Duodenal mucosa (tissue), 2 donors: ENCODE measurements around the gene MAPK4.

Experiments
- H3K27ac ChIP-seq: one replicate; pipeline ENCODE4 v1.7.0; 2013; ENCODE audit warnings: low read depth, low read length
- H3K27me3 ChIP-seq, 2 donors: one replicate each; pipeline ENCODE4 v1.7.0; 2013; ENCODE audit warnings: low read length in 2 of 2, control low read depth in 1 of 2; ENCODE audit not compliant: insufficient read depth in 2 of 2, control insufficient read depth in 1 of 2
- H3K36me3 ChIP-seq, 2 donors: one replicate each; pipeline ENCODE4 v1.7.0; 2013; ENCODE audit warnings: low read length in 2 of 2, control low read depth in 1 of 2; ENCODE audit not compliant: insufficient read depth in 2 of 2, control insufficient read depth in 1 of 2
- H3K4me1 ChIP-seq, 2 donors: one replicate each; pipeline ENCODE4 v1.7.0; 2013; ENCODE audit warnings: low read length in 2 of 2, control low read depth in 1 of 2; ENCODE audit not compliant: insufficient read depth in 2 of 2, control insufficient read depth in 1 of 2
- H3K4me3 ChIP-seq, 2 donors: one replicate each; pipeline ENCODE4 v1.7.0; 2013; ENCODE audit warnings: low read length in 2 of 2, low read depth in 1 of 2
- H3K9ac ChIP-seq, 2 donors: one replicate each; pipeline ENCODE4 v1.7.0; 2013; ENCODE audit warnings: low read length in 2 of 2, low read depth in 1 of 2
- H3K9me3 ChIP-seq, 2 donors: one replicate each; pipeline ENCODE4 v1.7.0; 2013; ENCODE audit warnings: low read length in 2 of 2, control low read depth in 1 of 2; ENCODE audit not compliant: control insufficient read depth in 1 of 2

MAPK4 gene

DNA sequence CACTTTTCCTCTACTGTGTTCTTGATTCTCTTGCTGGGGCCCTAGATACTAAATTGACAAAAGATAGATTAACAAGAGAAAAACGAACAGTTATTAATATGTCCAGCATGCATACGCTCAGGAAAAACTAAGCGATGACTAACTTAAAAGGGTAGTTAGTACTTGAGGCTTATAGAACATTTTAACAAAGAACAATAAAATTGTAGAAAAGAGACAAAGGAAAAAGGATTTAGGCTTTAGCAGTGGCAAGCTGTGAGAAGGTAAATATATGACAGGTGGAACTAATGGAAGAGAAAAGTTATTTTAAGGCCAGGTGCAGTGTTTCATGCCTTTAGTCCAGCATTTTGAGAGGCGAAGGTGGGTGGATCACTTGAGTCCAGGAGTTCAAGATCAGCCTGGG is 184.4 kb downstream of the MAPK4 start:
- no peaks in the 10 kb centered on the region for H3K9me3 ChIP-seq
- no peaks in the 10 kb centered on the region for H3K36me3 ChIP-seq
- no peaks in the 10 kb centered on the region for H3K4me1 ChIP-seq
- no peak overlapping the region for H3K9ac ChIP-seq
- no peak overlapping the region for H3K27ac ChIP-seq
- H3K4me3 ChIP-seq: no peak overlapping the region
- no peaks in the 10 kb centered on the region for H3K27me3 ChIP-seq

DNA sequence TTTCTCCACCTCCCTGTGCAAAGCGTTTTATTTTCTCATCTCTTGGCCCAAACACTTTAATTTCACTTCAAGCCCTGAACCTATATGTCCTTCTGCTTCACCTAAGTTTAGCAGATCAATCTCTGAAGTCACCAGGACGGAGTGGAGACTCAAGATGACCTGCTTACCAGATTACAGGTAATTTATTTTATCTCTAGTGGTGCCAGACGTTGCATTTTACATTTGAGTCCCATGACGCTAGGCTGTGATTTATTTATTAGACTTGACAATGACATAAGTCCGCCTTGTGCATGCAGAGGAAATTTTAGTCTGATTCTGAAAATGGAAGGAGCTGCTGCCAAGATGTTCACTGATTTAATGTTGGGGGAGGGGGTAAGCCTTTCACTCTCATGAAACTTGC is 186.1 kb downstream of the MAPK4 start:
- no peaks in the 10 kb centered on the region for H3K4me1 ChIP-seq
- H3K36me3 ChIP-seq: no peaks in the 10 kb centered on the region
- no peak overlapping the region for H3K27ac ChIP-seq
- H3K4me3 ChIP-seq: no peak overlapping the region
- H3K9me3 ChIP-seq: no peaks in the 10 kb centered on the region
- H3K27me3 ChIP-seq: no peaks in the 10 kb centered on the region
- H3K9ac ChIP-seq: no peak overlapping the region

DNA sequence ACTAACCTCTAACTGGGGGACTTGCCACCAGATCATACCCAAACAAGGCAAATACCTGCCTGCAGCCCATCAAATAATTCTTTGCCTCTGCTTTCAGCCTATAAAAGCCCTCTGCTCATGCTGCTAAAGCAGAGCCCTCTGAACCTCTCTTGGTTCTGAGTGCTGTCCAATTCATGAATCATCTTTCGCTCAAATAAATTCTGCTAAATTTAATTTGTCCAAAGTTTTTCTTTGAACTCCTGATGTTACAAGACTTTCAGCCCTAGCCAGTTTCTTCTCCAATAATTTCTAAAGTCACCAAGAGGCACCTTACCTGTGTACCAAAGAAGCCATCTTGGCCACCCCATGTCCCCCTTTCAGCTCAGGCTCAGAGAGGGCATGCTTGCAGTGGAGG is 188.0 kb downstream of the MAPK4 start:
- Histone ChIP-seq H3K36me3 (no peaks in the 10 kb centered on the region), H3K27me3 (peaks cover 0 to 3% of the 10 kb centered on the region in 2 donors), H3K27ac (no peak overlapping the region), H3K9me3 (no peaks in the 10 kb centered on the region), H3K9ac (no peak overlapping the region), H3K4me1 (no peaks in the 10 kb centered on the region), H3K4me3 (no peak overlapping the region)

DNA sequence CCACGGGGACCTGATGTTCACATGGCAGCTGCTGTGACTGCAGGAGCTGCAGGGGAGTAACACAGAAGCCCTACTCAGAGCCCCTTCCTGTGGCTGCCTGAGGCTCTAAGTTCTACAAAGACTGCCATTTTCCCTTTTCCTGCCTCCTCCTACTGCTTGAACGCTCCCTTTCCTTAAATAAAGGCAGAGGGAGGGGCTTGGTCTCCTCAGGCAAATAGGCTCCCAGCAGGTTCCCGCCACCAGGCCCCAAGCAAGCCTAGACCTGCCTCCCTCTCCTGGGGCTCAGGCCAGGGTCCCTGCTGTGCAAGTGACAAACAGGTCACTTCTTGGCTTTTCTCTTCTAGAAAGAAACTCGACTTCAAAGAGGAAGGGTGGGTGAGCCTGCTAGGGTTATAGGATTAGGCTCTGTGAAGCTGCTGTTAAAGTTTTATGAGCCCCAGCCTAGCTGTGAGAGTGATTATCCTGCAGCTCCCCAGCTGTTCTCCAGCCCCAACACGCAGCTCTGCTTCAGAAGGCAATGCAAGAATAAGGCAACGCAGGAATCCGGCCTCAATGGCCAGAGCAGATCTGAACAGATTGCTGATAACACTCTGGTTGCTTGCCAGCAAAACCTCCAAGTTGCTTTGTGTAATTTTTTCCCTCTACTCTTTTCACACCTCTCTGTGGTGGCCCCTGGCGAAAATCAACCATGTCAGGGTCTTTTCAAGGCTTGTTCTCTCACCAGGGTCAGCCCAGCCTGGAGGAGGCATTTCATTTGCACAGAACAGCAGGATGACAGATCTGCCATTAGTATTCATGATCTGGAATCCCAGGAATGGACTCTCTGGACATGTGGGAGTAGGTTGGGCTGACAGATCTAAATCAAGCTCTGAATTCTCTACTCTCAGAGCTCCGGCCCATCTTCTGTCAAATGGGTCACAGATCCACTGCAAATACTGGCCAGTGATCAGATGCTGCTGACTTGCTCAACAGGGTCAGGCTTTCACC is 188.6 kb downstream of the MAPK4 start:
- peaks cover 0 to 3% of the 10 kb centered on the region in 2 donors for H3K27me3 ChIP-seq
- H3K9me3 ChIP-seq: no peaks in the 10 kb centered on the region
- H3K27ac ChIP-seq: no peak overlapping the region
- no peaks in the 10 kb centered on the region for H3K36me3 ChIP-seq
- no peak overlapping the region for H3K9ac ChIP-seq
- H3K4me1 ChIP-seq: no peaks in the 10 kb centered on the region
- no peak overlapping the region for H3K4me3 ChIP-seq

DNA sequence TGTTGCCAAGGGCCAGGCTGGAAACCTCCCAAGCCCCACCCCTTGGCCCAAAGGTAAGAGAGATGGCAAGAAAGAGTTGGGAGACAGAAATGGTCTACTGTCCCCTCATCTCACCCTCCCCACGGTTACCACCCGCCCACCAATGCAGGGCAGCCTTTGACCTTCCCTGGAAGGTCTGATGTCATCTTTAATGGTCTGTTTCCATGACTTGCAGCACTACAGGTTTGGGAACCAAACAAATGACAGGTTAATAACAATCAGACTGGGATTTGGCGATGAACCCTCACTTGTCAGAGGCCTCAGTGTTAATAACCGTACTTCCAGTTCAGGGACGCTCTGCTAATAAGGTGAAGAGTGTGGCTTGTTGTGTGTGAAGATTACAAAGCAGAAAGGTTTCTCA is 189.5 kb downstream of the MAPK4 start:
- H3K27ac ChIP-seq: no peak overlapping the region
- no peaks in the 10 kb centered on the region for H3K9me3 ChIP-seq
- no peak overlapping the region for H3K4me3 ChIP-seq
- H3K27me3 ChIP-seq: peaks cover 0 to 3% of the 10 kb centered on the region in 2 donors
- H3K9ac ChIP-seq: no peak overlapping the region
- no peaks in the 10 kb centered on the region for H3K36me3 ChIP-seq
- no peaks in the 10 kb centered on the region for H3K4me1 ChIP-seq

DNA sequence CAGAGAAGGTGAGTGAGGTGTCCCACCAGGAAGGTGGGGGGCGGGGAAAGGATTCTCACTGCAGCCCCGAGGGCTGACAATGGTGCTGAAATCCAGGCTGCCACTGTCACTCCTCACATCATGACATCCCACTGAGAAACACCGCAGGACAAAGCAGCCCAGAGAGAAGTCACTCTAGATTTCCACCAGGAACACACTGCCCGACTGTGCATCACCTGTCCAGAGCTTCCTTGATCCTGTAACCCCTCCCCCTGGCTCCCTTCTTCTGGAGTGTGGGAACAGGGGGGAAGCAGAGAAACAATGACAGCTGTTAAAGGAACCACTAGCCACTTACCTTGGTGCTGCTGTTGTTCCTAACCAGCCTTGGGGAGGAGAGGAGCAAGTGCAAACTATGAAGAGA is 190.1 kb downstream of the MAPK4 start:
- no peaks in the 10 kb centered on the region for H3K9me3 ChIP-seq
- H3K27ac ChIP-seq: no peak overlapping the region
- no peaks in the 10 kb centered on the region for H3K36me3 ChIP-seq
- H3K9ac ChIP-seq: no peak overlapping the region
- H3K4me1 ChIP-seq: no peaks in the 10 kb centered on the region
- no peak overlapping the region for H3K4me3 ChIP-seq
- H3K27me3 ChIP-seq: peaks cover 0 to 3% of the 10 kb centered on the region in 2 donors

DNA sequence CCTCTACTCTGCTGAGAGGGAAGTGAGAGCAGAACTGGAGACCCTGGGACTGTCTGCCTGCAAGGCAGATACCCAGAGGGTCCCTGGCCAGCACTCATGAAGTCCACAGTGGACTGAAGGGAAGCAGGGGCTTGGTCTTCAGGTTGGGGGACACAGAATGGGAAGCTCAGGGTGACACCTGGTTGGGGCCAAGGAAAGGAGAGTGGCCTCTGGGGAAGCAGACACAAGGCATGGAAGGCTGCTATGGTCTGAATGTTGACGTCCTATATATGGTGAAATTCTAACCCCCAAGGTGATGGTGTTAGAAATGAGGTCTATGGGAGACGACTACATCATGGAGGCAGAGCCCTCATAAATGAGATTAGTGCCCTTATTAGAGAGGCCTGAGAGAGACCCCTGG is 190.7 kb downstream of the MAPK4 start:
- H3K4me1 ChIP-seq: no peaks in the 10 kb centered on the region
- peaks cover 0 to 3% of the 10 kb centered on the region in 2 donors for H3K27me3 ChIP-seq
- no peak overlapping the region for H3K27ac ChIP-seq
- H3K9ac ChIP-seq: no peak overlapping the region
- no peaks in the 10 kb centered on the region for H3K9me3 ChIP-seq
- no peaks in the 10 kb centered on the region for H3K36me3 ChIP-seq
- no peak overlapping the region for H3K4me3 ChIP-seq

DNA sequence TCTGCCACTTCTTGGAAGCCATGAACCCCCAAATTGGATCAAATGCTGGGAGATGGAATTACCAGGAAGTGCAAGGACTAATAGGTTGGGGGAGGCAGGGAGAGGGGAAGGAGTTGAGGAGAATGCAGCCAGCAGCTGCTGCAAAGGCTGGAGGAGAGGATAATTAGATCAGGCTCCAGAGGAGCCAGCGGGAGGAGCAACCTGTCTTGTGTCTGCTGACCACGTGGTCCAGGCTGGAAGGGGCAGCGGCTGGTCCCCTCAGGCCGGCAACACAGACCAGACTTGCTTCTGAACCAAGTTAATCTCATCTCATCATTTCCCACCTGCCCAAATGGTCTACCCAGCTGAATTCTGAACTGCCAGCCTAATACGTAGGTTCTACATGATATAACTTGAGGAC is 191.6 kb downstream of the MAPK4 start:
- Histone ChIP-seq H3K27ac (no peak overlapping the region), H3K9me3 (no peaks in the 10 kb centered on the region), H3K4me1 (no peaks in the 10 kb centered on the region), H3K27me3 (peaks cover 0 to 3% of the 10 kb centered on the region in 2 donors), H3K36me3 (no peaks in the 10 kb centered on the region), H3K4me3 (no peak overlapping the region), H3K9ac (no peak overlapping the region)

DNA sequence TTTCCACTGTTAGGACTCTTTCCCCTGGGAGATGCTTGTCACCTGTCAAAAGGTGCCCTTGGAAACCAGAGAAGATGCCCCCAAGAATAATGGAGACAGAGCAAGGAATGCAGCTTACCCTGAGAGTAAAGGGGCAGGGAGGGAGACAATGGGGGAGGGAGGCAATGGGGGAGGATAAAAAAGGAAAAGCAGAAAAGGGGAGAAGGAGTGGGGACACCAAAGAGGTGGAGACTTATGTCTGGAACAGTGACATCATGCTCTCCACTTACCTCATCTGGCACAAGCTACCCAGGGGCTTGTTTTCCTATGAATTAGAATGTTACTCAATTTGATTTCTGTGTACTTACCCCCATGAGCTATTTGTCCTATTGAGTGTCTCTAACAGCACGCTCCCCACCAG is 192.1 kb downstream of the MAPK4 start:
- Histone ChIP-seq H3K4me3 (no peak overlapping the region), H3K27ac (no peak overlapping the region), H3K9me3 (no peaks in the 10 kb centered on the region), H3K36me3 (no peaks in the 10 kb centered on the region), H3K4me1 (no peaks in the 10 kb centered on the region), H3K9ac (no peak overlapping the region), H3K27me3 (peaks cover 0 to 3% of the 10 kb centered on the region in 2 donors)

DNA sequence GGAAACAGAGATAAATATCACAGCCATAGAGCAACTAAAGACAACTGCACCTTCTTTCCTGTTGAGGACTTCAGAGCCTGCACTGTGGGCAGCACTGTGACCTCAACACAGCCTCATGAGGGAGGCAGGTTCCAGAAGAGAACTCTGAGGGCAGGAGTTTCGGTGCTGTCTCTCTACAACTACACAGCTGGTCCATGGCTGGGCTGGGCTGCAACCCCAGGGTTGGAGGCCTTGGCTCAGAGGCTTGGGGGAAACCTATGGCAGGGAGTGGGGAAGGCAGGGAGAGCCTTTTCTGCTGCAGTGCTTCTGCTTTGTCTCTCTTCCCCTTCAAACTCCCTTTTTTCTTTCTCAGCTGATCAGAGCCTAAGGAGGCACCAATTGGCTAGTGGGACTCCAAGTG is 193.4 kb downstream of the MAPK4 start:
- Histone ChIP-seq H3K4me1 (no peaks in the 10 kb centered on the region), H3K36me3 (no peaks in the 10 kb centered on the region), H3K27ac (no peak overlapping the region), H3K9ac (no peak overlapping the region), H3K4me3 (no peak overlapping the region), H3K27me3 (peaks cover 0 to 3% of the 10 kb centered on the region in 2 donors), H3K9me3 (no peaks in the 10 kb centered on the region)
